ENCODE measurements around the gene HDAC2.
"Not testable (repeated sequence)": the region's sequence is repeated elsewhere in the genome, so short reads cannot be mapped to it uniquely, and the experiment has no call there.

Gene HDAC2

GRCh38 chr6:113970805-113971676 is at the start of gene HDAC2:
Gene HDAC2 (minus strand): TSS chr6:113971148. CDS start chr6:113970908, 240 bp downstream.
- DNase-seq, result peak; percentile 89 to 91

GRCh38 chr6:114020196-114020595 is 49.2 kb upstream of the HDAC2 start:
- no peak for DNase-seq

DNA sequence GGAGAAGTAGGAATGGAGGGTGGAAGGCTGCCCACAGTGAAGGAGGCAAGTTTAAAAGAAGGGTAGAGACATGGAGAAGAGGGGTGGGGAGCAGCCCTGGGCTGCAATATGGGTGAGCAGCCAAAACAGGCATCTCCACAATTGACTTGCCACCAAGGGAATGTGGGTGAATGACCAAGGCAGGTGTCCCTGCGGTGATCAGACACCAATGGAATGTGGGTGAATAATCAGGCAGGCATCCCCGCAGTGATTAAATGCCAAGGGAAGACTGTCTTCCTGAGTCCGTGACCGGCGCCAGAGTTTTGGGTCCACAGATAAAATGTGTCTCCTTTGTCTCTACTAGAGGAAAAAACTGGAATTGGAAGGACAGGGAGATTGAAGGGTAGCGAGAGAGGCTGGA is 46.2 kb upstream of the HDAC2 start:
- DNase-seq, result not testable (repeated sequence)

DNA sequence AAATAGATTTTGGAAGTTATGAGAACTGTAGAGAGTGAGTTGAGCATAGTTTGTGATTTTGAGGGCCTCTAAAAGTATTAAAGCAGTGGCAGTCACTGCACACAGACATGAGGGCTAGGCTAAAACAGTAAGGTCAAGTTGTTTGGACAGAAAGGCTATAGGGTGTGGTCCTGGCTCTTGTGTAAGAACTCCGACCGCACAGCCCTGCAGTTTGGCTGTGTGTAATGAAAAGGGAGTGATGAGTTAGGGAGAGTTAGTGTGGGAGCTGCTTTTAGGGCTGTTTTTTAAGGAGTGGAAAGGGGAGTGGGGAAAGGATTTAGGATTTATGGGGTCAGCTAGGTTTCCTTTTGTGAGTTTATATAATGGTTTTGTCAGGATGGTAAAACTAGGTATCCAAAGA is 43.2 kb upstream of the HDAC2 start:
- DNase-seq, result not testable (repeated sequence)

DNA sequence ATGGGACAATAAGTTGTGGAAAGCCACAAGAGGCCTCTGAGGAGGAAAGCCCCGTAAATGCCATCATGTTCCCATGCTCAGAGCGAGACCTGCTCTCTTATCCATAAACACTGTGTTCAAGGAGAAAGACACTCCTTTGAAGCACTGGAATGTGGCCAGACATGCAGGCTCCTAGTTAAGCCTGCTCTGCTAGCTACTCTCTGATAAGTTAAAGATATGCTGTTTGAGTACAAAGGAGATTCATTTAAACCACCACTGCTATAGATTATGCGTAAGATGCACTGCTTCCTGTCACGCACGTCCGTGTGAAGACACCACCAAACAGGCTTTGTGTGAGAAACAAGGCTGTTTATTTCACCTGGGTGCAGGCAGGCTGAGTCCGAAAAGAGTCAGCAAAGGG is 40.5 kb upstream of the HDAC2 start:
- not testable (repeated sequence) for DNase-seq

DNA sequence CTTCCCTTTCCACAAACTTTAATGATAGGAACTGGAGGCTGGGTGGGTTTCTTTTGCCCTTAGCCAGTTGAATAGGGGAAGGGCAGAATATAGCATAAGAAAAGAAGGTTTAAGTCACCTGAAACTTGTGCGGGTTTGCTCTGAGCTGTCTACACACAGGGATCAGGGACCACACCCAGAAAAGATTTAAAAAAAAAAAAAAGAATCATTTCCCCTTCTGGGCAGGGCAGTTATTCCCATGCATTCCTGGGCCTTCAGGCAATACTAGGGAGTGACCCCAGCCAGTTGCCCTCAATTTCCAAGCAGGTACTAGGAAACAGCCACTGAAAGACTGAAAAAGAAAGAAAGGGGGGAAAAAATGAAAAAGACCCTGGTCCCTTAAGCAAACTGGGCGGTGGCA is 39.6 kb upstream of the HDAC2 start:
- no peak for DNase-seq

GRCh38 chr6:114009192-114009591 is 38.2 kb upstream of the HDAC2 start:
- no peak for DNase-seq

DNA sequence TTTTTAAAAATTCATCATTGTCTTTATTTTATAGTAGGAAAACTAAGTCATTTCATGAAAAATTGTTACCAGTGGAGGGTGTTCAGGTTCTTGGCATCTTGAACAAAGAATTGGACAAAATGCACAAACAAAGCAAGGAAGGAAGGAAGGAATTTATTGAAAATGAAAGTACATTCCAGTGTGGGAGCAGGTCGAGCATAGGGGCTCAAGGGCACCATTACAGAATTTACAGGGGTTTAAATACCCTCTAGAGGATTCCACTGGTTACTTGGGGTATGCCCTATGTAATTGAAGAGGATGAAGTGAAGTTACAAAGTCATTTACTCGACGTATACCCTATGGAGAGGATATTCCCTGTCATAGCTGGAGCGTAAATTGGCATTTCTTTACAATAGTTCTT is 37.4 kb upstream of the HDAC2 start:
- no peak for DNase-seq

DNA sequence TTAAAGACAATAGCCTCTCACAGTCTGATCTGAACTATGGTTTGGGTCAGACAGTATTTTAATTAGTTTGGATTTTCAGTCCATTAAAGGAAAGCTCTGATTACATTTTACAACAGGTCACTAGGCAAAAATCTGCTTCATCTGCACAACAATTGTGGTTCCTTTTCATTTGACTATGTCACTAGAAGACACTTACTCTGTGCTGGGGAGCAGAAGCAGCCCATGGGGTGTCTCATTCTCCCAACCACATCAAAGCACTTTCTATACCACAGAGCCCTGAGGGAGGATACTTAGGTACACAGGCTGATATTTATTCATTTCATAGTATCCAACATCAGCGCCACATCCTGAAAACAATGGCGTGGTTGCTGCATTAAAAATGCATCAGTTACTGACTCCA is 36.6 kb upstream of the HDAC2 start:
- DNase-seq, result peak; percentile 3 to 7

- DNase-seq, result no peak
These were observed 30.4 kb upstream of the HDAC2 start for GRCh38 chr6:114001354-114001753.

DNA sequence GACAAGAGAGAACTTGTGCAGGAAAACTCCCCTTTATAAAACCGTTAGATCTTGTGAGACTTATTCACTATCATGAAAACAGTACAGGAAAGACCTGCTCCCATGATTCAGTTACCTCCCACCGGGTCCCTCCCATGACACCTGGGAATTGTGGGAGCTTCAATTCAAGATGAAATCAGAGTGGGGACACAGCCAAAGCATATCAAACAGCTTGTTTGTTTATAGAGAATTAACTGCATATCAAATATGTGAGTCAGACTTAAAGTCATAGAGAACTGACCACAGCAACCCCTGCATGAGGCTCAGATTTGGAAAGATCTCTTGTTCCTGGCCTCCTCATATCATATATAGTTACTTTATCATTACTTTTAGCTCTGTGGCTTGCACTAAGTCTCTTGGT is 29.1 kb upstream of the HDAC2 start:
- no peak for DNase-seq

- no peak for DNase-seq
These were observed 28.3 kb upstream of the HDAC2 start for GRCh38 chr6:113999284-113999683.

DNA sequence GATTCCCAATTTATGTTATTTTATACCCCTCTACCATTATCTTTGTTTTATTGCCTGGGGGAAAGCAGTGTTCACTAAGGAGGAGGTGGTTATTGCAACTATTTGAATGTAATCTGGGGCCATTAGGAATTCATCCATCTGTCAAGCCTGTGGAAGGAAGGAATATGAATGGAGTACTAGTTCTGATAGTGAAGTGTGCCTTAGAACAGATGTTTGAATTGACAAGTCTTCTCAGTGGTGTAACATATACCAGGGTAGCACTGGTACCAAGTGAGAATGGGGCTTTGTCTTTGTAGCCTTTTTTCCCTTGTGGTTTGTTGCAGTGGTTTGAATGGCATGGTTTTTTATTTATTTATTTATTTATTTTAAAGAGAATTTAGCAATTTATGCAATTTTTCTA is 27.9 kb upstream of the HDAC2 start:
- no peak for DNase-seq

DNA sequence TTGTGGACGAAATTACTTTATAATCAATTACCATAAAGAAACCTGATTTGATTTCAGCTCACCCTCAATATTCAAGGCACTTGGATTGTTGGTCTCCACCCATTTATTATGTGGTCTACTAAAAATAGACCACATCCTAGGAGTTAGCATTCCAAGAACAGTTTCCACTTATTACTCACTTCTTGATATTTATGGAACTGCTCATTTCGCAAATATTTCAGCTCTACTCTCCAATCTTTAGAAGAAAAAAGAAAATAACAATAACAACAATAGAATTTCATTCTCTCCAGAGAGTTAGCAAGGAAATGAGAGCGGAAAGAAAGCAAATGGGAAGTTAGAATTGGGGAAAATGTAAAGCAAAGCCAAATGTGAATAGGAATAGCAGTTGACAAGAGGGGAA is 26.2 kb upstream of the HDAC2 start:
- DNase-seq, result no peak

DNA sequence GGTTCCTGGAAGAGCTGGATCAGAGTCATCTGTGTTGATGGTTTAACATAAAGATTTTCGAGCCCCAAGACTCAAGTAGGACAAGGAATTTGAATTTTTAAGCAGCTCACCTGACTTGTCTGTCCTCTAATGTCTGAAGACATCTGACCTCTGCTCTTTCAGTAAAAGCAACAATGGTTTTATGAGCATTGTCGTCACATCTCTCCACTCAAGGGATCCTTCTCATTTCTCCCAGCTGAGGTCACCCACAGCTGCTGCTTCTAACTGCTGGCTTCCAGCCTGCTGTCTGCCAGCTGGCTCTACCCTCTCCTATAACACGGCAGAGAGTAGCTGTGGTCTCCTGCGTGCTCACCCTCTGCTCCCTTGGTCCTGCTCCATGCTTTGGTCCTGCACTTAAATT is 24.7 kb upstream of the HDAC2 start:
- no peak for DNase-seq

- peak; percentile 11 to 32 for DNase-seq
These were observed 24.0 kb upstream of the HDAC2 start for GRCh38 chr6:113994934-113995342.

DNA sequence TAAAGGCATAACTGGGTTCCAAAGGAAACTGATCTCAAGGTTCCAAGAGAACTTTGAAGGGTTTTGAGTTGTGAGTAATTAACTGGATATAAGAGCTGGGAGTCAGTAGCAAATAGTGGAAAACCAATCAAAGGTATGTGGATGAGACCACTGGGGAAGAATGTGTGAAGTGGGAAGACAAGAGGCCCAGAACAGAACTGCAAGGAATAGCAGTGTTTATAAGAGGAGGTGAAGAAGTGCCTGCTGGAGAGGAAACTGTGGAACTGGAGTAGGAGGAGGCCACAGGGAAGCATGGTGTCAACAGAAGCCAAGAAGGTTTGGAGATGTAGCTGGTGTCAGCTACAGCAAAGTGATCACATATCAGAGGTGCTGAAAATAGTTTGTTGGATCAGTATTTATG is 18.7 kb upstream of the HDAC2 start:
- no peak for DNase-seq

- DNase-seq, result not testable (repeated sequence)
These were observed 11.7 kb upstream of the HDAC2 start for GRCh38 chr6:113982675-113983074.

DNA sequence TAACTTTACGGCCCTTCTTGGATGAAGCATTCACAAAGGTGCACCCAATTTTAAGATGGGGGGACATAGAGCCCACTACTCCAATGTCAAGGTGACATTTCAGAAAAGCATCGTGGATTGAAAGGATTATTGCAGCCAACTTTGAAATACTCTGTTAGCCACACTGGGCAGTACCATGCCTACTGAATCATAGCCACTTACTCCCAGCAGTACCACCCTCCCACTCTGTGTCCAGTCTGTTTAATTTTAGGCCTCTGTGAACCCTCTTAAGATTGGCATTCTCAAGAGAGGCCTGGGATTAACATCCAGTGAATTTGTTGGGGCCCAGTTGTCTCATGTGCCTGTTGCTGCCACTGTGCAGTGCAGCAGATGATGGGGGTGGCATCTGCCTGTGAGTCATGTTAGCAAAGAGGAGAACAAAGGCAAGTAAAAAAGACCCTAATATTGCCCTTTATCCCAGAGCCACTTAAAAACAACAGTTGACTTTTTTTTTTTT is 11.2 kb upstream of the HDAC2 start:
- no peak for DNase-seq

GRCh38 chr6:113980937-113981554 is 10.1 kb upstream of the HDAC2 start:
- peak in 1 of 2 donors; percentile 12 for DNase-seq

DNA sequence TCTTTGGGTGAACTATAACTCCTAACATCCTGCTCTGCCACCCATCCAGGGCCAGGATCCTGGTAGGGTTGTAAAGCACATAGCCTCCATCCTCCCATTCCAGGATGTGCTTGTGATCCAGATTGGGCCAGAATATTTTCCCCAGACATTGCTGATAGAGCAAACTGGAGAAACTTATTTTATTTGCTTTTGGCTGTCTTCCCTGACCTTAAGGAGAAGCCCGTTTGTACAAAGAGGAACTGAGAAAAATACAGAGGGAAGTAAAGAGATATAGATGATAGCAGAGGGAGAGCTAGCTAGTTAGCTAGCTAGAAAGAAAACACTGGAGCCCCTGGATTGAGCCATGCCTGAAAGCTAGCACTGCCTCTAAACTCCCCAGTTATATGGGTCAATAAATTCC is 9.0 kb upstream of the HDAC2 start:
- DNase-seq, result no peak

- DNase-seq, result no peak
These were observed 7.2 kb upstream of the HDAC2 start for GRCh38 chr6:113978084-113978675.

- no peak for DNase-seq
These were observed 5.9 kb upstream of the HDAC2 start for GRCh38 chr6:113976806-113977205.

- DNase-seq, result no peak
These were observed 793 bp upstream of the HDAC2 start for GRCh38 chr6:113971741-113972140.
